H1 (cell line): Measurements from ENCODE around the gene CENPV. TPM values are rescaled to one million over a fixed set of nuclear protein-coding genes. Genes with fewer than 3 reads are reported as not detected.
A peak's percentile ranks its signal among the peaks of the same experiment; 100 is the strongest.

ENCODE experiments used
- BACH1 ChIP-seq: IDR thresholded peaks from 2 replicates; pipeline ENCODE4 v1.6.1; 2012; ENCODE audit warnings: low read length, improper control_type of control experiment
- GABPA ChIP-seq: IDR thresholded peaks from 2 replicates; pipeline ENCODE4 v1.6.1; 2011; ENCODE audit warnings: mild to moderate bottlenecking, low read length, moderate library complexity, borderline replicate concordance; ENCODE audit not compliant: insufficient read depth
- GTF2F1 ChIP-seq: IDR thresholded peaks from 2 replicates; pipeline ENCODE4 v1.6.1; 2012; ENCODE audit warnings: low read depth, low read length, improper control_type of control experiment, borderline replicate concordance
- HDAC2 ChIP-seq, 2 experiments: fragments of 300-600 bp in 1 of 2; sonication (generic) in 1 of 2; IDR thresholded peaks; 2 replicates each; pipeline ENCODE4 v1.6.1; 2011 to 2012; ENCODE audit warnings: low read depth in 2 of 2, low read length in 2 of 2, mild to moderate bottlenecking in 2 of 2, moderate library complexity in 2 of 2, borderline replicate concordance in 1 of 2, inconsistent platforms in 1 of 2
- HDAC6 ChIP-seq: IDR thresholded peaks from one replicate; pipeline ENCODE4 v1.7.1; 2012; ENCODE audit warnings: low read depth, mild to moderate bottlenecking, inconsistent platforms, low read length, moderate library complexity
- KDM1A ChIP-seq: fragments of 200-600, 300-600 bp; sonication (generic); IDR thresholded peaks from 2 replicates; pipeline ENCODE4 v1.7.1; 2016; ENCODE audit warnings: mild to moderate bottlenecking, low read length, borderline replicate concordance
- MAFK ChIP-seq: IDR thresholded peaks from 2 replicates; pipeline ENCODE4 v1.6.1; 2012; ENCODE audit warnings: low read depth, mild to moderate bottlenecking, improper control_type of control experiment, low read length
- SIRT6 ChIP-seq: IDR thresholded peaks from one replicate; pipeline ENCODE4 v1.7.1; 2012; ENCODE audit warnings: low read length, inconsistent platforms
- SUZ12 ChIP-seq: fragments of 200-600 bp; sonication (generic); IDR thresholded peaks from 2 replicates; pipeline ENCODE4 v1.6.1; 2012; ENCODE audit warnings: mild to moderate bottlenecking, inconsistent platforms, low read length, moderate library complexity, mixed read lengths
- polyA plus RNA-seq, 7 experiments: library from polyadenylated mRNA; depleted of rRNA in 3 of 7; stranded (reverse) in 5 of 7; unstranded in 2 of 7; fragments of >200 nt in 5 of 7; fragments of 200-250 nt in 2 of 7; gene quantifications; 1 replicate in 5 of 7; 2 replicates in 1 of 7; 4 replicates in 1 of 7; pipeline versions ENCODE4 v1.2.1 to v1.2.3, GENCODE V29; 2011 to 2013; ENCODE audit warnings: missing spikeins in 2 of 7, mixed read lengths in 2 of 7
- total RNA-seq: library from RNA; stranded (reverse); fragmentation: NEBNext Ultra II Directional; extraction: Animal tissue kit (Norgen Biotek cat#: 25700); gene quantifications from 2 replicates; pipeline ENCODE4 v1.2.1, GENCODE V29; 2021
- TF ChIP-seq, protein P1 (sequence below): IDR thresholded peaks from 2 replicates; pipeline ENCODE4 v1.6.1; 2011; ENCODE audit warnings: low read depth, mild to moderate bottlenecking, low read length; ENCODE audit not compliant: insufficient read depth

Gene CENPV
- total and polyA plus RNA-seq, 2 of the 8 experiments (the other 6 are each of a cell fraction or from before 2014, with no cell fraction given): 249 to 260 TPM

GRCh38 chr17:16380640-16381495, 27.6 kb upstream of the CENPV start, which contains the start of gene UBB (continued):
- TF ChIP-seq SIRT6 (no peak), HDAC2 (IDR thresholded peaks at IDR 0.05; ENCODE audit: borderline replicate concordance in 1 of 2, low read depth in 2 of 2, low read length in 2 of 2) (no peak; a peak in 1 of 4 replicates), HDAC6 (no peak), GTF2F1 (peak; percentile 90), MAFK (no peak), KDM1A (no peak), SUZ12 (no peak), BACH1 (no peak), GABPA (no peak)
- TF ChIP-seq, protein P1, sequence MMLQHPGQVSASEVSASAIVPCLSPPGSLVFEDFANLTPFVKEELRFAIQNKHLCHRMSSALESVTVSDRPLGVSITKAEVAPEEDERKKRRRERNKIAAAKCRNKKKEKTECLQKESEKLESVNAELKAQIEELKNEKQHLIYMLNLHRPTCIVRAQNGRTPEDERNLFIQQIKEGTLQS: peak; percentile 63; the same call in 1 of the 2 replicates
